ENCODE results near the gene RORC.
"Not testable (repeated sequence)": the region's sequence is repeated elsewhere in the genome, so short reads cannot be mapped to it uniquely, and the experiment has no call there.

Gene RORC

DNA sequence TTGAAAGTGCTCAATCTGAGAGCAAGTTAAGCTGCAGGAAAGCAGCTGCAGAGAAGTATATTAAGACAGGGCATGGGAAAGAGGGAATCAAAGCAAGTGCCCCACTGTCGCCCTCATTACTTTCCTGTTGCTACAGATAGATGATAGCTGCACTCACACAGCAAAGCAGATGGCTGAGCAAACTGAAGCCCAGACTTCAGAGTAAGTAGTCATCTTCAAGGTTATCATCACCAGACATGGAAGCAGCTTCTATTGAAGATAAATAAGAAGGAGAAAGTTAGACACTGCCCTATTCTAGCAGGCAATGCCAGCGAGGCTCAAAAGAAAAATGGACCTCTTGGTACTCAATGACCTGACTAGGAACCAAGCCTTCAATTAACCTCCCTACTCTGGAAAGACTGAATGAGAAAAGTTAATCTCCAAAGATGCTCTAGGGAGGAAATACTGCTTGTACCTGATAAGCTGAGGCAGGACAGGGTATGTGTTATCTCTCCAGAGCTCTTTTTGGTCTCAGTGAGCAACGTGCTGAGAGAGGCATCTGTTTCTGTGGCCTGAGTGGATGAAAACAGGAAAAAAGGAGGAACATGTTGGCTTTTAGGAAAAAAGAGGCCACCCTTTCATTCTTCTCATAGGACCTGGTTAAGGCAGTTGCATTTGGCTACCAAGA, 57.2 kb downstream of the RORC start:
- DNase-seq (ENCODE audit: low read depth in 3 of 3): no peak

DNA sequence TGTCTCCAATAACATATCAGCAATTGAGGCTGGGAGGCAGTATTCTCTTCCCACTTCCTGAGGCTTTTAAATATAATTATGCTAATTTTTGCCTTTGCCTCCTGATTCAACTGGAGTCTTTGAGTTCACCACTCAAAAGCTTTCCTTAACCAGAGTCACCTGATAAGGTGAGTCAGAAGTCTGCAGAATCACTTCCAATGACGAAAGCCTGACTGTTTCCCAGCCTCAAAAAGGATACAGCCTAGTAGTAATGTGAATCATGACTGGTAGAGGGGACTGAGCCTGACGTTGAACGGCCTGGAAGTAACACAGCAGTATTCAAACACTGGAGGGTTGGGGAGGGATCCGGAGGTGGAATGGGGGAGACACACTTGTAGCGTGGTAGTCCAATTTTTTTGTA, 57.9 kb downstream of the RORC start:
- no peak for DNase-seq (ENCODE audit: low read depth in 3 of 3)

DNA sequence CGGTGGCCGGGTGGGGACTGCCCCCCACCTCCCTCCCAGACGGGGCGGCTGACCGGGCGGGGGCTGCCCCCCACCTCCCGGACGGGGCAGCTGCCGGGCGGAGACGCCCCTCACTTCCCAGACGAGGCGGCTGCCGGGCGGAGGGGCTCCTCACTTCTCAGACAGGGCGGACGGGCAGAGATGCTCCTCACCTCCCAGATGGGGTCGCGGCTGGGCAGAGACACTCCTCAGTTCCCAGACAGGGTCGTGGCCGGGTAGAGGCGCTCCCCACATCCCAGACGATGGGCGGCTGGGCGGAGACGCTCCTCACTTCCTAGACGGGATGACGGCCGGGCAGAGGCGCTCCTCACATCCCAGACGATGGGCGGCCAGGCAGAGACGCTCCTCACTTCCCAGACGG, 62.3 kb downstream of the RORC start:
- DNase-seq (ENCODE audit: low read depth in 3 of 3): not testable (repeated sequence)

DNA sequence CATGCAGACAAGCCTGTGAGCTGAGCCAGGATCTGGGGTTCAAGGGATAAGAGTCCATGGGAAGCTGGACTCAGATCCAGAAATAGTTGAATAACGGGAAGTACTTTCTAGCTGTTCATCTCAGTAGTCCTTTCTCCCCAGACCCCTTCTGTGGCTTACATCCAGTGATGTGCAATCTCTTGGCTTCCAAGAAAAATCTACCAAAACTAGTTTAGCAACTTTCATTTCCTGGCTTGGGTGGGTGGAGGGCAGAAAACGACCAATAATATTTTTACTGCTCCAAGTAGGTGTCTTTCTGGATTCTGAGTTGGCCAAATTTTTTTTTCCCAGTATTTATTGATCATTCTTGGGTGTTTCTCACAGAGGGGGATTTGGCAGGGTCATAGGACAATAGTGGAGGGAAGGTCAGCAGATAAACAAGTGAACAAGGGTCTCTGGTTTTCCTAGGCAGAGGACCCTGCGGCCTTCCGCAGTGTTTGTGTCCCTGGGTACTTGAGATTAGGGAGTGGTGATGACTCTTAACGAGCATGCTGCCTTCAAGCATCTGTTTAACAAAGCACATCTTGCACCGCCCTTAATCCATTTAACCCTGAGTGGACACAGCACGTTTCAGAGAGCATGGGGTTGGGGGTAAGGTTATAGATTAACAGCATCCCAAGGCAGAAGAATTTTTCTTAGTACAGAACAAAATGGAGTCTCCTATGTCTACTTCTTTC, 63.1 kb downstream of the RORC start:
- not testable (repeated sequence) for DNase-seq (ENCODE audit: low read depth in 3 of 3)

DNA sequence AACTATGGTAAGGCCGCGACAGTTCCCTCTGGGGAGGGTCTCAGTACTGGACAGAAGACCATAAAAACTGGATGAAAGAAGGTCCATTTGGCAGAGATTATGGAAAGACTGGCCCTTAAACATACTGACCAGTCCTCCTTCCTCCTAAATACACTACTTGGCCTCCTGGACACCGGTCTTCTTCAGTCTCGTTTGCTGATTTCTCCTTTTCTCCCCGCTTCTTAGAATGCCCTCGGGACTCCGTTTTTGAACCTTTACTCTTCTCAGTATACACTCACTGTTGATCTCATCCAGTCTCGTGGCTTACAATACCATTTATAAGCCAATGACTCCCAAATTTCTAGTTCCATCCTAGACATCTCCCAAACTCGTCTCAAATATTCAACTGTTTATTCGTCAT, 67.6 kb downstream of the RORC start:
- DNase-seq (ENCODE audit: low read depth in 3 of 3): no peak

DNA sequence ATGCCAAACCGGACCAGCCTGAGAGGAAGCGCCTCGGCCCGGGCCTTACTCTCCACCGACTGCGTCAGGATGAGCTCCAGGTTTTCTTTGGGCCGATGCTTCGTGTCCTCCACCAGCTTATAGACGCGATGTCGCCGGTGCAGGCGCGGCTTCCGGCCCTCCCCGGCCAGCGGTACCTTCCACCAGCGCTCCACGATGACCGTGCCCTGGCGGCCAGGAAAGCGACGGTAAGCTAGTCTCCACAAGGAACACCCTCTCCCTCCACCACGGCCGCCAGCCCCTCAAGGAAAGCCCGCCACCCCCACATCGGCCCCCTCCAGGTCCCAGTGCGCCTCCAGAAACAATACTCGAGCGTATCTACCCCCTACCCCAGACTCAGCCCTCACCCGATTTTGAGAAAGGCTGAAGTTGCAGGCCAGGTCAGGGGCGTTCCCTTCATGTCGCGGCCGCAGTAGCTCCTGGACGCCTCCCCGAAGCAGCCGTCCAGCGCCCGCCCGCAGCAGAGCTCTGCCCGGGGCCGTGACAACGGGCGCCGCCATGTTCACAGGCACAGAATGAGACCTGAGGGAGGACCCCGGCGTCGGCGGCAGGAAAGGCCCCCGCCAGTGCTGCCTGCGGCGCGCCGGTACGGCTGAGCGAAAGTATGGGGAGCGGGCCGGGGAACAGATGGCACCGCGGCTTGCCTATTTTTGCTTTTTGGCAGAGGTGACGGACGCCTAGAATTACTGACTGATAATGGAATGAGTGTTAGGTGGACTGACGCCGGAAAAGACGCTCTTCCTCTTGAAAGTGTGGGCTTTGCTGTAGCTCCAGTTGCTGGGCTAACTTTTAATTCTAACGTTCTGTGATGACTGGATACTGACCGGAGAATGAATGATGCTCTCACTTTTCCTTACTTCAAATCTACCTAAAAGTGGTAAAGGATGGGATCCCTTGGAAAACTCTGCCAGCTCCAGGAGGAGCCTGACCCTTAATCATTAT, 68.4 kb downstream of the RORC start, which contains the start of gene MRPL9:
Gene MRPL9 (minus strand): TSS at position 556 of the 981 bp plus-strand sequence. CDS start 17 bp downstream, at position 539.
- peak; percentile 73 to 83 (median 73) for DNase-seq (ENCODE audit: low read depth in 3 of 3)

DNA sequence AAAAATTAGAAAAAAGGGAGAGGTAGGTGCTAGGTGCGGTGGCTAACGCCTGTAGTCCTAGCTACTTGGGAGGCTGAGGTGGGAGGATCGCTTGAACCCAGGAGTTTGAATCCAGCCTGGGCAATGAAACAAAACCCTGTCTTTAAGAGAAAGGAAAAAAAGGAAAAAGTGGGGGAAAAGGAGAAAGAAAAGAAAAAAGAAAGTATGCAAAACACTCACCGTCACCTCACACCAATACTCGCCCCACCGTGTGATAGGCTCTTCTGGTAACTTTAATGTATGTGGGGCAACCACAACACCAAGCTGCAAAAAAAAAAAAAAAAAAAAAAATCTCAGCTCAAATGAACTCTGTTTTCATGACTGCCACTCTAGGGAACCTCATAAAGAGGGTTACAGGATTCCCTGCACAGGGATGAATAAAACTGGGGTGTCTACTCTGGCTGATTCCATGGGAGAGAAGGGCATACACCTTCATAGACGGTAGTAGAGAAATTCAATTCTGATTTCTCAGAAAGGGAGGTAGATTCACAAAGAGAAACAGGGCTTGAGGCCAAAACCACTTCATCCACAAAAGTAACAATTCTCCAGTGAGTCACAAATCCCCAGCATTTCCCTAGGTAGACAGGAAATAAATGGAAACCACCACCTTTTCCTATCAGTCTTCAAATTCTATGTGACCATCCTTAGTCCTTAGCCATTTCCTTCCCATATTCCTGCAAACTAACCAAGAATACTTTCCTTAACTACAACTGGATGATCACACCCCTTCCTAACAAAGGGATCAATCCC, 70.8 kb downstream of the RORC start:
- DNase-seq (ENCODE audit: low read depth in 3 of 3): no peak

DNA sequence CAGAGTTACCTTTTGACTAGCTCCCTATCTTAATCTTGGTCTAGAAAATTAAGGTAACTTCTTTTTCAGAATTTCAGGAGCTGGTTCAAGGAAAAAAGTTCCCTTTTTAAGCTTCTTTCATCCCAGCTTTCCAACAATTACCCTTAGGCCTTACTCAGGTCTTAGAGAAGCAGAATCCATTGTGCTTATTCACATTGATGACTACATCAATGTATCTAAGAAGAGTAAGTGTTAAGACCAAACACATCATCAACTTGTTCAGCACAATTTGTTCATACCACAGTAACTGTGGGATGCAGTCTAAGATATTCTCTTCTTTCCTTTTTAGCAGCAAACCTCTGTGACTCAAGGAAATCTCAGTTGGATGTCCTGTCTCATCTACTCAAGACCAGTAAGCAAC, 72.4 kb downstream of the RORC start:
- DNase-seq (ENCODE audit: low read depth in 3 of 3): no peak

DNA sequence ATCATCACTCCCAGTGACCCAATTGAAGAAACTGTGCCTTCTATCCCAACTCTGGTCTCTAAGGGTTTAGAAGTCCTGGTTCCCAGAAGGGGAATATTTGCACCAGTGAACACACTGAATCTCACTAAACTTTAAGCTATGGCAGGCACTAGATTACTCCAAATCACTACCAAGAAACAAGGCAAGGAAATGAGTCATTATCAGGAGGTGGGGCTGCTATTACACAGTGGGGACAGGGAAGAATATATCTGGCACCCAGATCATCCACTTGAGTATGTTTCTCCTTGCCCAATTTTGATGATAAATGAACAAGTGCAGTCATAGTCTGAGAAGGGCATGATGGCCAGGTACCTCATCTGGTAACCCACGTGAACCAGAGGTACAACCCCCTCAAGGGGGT, 75.3 kb downstream of the RORC start:
- no peak for DNase-seq (ENCODE audit: low read depth in 3 of 3)
